ENCODE measurements around the gene KCNMA1.

KCNMA1 gene

DNA sequence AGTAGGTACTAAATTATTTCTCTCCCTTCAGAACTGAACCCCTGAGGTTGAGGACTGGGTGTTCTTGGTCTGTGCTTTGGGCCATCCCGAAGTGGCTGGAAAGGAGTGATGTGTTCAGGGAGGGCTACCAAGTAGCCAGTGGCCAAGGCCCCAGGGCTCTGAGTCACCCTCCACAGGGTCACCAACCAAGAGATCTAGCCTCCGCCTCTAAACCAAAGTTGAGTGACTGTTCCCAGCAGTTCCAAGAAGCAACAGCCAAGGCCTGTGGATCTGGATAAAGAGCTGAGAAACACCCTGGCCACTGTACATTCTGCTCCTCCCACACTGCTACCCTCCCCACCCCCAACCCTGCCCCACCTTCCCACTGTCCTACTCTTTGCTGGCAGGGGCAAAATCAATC is 35.5 kb upstream of the KCNMA1 start:
- TF ChIP-seq, protein P1, sequence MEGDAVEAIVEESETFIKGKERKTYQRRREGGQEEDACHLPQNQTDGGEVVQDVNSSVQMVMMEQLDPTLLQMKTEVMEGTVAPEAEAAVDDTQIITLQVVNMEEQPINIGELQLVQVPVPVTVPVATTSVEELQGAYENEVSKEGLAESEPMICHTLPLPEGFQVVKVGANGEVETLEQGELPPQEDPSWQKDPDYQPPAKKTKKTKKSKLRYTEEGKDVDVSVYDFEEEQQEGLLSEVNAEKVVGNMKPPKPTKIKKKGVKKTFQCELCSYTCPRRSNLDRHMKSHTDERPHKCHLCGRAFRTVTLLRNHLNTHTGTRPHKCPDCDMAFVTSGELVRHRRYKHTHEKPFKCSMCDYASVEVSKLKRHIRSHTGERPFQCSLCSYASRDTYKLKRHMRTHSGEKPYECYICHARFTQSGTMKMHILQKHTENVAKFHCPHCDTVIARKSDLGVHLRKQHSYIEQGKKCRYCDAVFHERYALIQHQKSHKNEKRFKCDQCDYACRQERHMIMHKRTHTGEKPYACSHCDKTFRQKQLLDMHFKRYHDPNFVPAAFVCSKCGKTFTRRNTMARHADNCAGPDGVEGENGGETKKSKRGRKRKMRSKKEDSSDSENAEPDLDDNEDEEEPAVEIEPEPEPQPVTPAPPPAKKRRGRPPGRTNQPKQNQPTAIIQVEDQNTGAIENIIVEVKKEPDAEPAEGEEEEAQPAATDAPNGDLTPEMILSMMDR (conservative IDR thresholded peaks at IDR 0.05; ENCODE audit: low read depth, low read length): no peak
- Histone ChIP-seq H2AFZ (ENCODE audit: low read depth) (no peak overlapping the region), H4K20me1 (ENCODE audit: insufficient read depth) (no peaks in the 10 kb centered on the region), H3K4me3 (IDR thresholded peaks at IDR 0.05; ENCODE audit: insufficient read depth, low read depth, low read length) (no peak overlapping the region), H3K27ac (no peak overlapping the region), H3K4me2 (no peak overlapping the region), H3K79me2 (ENCODE audit: insufficient read depth, low read depth) (no peaks in the 10 kb centered on the region), H3K27me3 (ENCODE audit: insufficient read depth, low read depth) (no peaks in the 10 kb centered on the region), H3K36me3 (ENCODE audit: insufficient read depth) (no peaks in the 10 kb centered on the region), H3K4me1 (ENCODE audit: low read depth, poor library complexity, severe bottlenecking) (no peaks in the 10 kb centered on the region), H3K9ac (no peak overlapping the region)

DNA sequence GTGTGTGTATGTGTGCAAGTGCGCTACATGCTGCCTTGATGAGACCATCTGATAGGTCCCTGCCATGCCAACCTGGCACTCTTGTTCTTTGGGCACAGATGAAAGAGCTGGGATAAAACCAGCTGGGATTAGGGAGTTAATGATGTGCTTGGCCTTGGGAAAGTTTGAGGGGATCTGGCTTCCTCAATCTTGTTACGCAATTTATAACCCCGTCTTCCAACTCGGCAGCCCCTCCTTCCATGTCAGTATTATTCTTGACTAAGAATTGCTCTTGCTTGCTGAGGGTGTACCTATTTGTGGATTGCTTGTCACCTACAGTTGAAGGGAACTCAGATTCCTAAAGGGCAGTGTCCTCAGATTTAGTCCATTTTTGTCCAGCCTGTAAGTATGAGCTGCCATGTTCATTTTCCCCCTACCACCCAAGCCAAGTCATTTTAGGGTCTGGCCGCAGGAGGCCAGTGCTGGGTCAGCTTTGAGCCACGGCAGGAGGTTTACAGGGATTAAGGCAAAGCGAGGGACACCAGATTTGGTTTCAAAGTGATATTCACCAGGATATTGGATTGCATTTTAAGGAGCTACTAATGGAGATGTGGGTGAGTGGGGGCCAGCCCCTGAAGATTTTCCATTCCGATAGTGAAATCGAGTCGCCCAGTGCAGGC is 34.1 kb upstream of the KCNMA1 start:
- no peak overlapping the region for H3K4me3 ChIP-seq (IDR thresholded peaks at IDR 0.05; ENCODE audit: insufficient read depth, low read depth, low read length)
- H2AFZ ChIP-seq (ENCODE audit: low read depth): no peak overlapping the region
- H3K9ac ChIP-seq: no peak overlapping the region
- no peaks in the 10 kb centered on the region for H3K4me1 ChIP-seq (ENCODE audit: low read depth, poor library complexity, severe bottlenecking)
- no peaks in the 10 kb centered on the region for H3K27me3 ChIP-seq (ENCODE audit: insufficient read depth, low read depth)
- H3K27ac ChIP-seq: no peak overlapping the region
- no peak overlapping the region for H3K4me2 ChIP-seq
- H4K20me1 ChIP-seq (ENCODE audit: insufficient read depth): no peaks in the 10 kb centered on the region
- no peaks in the 10 kb centered on the region for H3K36me3 ChIP-seq (ENCODE audit: insufficient read depth)
- TF ChIP-seq, protein P1 (conservative IDR thresholded peaks at IDR 0.05; ENCODE audit: low read depth, low read length): no peak
- H3K79me2 ChIP-seq (ENCODE audit: insufficient read depth, low read depth): no peaks in the 10 kb centered on the region

DNA sequence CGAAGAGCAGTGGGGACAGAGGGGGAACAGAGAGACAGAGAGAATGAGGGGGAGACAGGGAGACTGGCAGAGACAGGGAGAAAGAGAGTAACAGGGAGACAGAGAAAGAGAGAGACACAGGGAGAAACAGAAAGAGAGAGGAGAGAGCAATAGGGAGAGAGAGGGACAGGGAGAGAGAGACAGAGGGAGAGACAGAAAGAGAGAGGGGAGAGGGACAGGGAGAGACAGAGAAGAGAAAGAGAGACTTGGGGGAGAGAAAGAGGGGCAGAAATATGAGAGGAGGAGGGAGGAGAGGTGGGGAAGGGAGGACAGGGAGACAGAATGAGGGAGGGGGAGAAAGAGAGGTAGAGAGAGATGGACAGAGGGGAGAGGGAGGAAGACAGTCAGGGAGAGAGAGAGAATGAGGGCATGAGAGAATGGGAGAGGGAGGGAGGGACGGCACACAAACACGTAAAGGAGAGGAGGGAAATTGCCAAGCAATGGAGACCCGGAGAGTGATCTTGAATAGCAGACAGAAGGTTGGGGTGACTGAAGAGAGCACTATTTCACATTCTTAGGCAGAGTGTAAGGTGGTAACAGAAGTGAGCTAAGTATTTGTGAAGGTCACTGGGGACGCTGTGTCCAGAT is 33.3 kb upstream of the KCNMA1 start:
- no peak overlapping the region for H3K27ac ChIP-seq
- no peak overlapping the region for H3K9ac ChIP-seq
- no peak overlapping the region for H3K4me3 ChIP-seq (IDR thresholded peaks at IDR 0.05; ENCODE audit: insufficient read depth, low read depth, low read length)
- H3K36me3 ChIP-seq (ENCODE audit: insufficient read depth): no peaks in the 10 kb centered on the region
- H3K27me3 ChIP-seq (ENCODE audit: insufficient read depth, low read depth): no peaks in the 10 kb centered on the region
- no peaks in the 10 kb centered on the region for H4K20me1 ChIP-seq (ENCODE audit: insufficient read depth)
- no peaks in the 10 kb centered on the region for H3K79me2 ChIP-seq (ENCODE audit: insufficient read depth, low read depth)
- H3K4me1 ChIP-seq (ENCODE audit: low read depth, poor library complexity, severe bottlenecking): no peaks in the 10 kb centered on the region
- TF ChIP-seq, protein P1 (conservative IDR thresholded peaks at IDR 0.05; ENCODE audit: low read depth, low read length): no peak
- no peak overlapping the region for H2AFZ ChIP-seq (ENCODE audit: low read depth)
- H3K4me2 ChIP-seq: no peak overlapping the region

DNA sequence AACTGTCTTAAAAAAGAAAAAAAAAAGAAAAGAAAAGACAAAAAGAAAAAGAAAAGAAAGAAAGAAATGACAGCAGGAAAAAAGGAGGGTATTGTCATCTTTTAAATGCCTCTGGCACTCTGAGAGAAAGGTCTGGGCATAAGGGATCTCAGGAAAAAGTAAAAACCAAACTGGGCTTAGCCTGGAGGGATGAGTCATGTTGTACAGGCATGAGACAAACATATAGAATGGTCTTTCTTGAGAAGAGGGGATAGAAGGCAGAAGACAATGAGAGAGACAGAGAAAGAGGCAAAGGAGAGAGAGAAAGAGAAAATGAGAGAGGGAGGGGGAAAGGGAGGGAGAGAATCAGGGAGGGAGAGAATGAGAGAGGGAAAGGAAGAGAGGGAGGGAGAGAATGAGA is 32.3 kb upstream of the KCNMA1 start:
- H3K36me3 ChIP-seq (ENCODE audit: insufficient read depth): no peaks in the 10 kb centered on the region
- no peaks in the 10 kb centered on the region for H3K79me2 ChIP-seq (ENCODE audit: insufficient read depth, low read depth)
- H2AFZ ChIP-seq (ENCODE audit: low read depth): no peak overlapping the region
- TF ChIP-seq, protein P1 (conservative IDR thresholded peaks at IDR 0.05; ENCODE audit: low read depth, low read length): no peak
- no peak overlapping the region for H3K4me2 ChIP-seq
- H4K20me1 ChIP-seq (ENCODE audit: insufficient read depth): no peaks in the 10 kb centered on the region
- no peak overlapping the region for H3K9ac ChIP-seq
- no peaks in the 10 kb centered on the region for H3K27me3 ChIP-seq (ENCODE audit: insufficient read depth, low read depth)
- H3K4me1 ChIP-seq (ENCODE audit: low read depth, poor library complexity, severe bottlenecking): no peaks in the 10 kb centered on the region
- H3K4me3 ChIP-seq (IDR thresholded peaks at IDR 0.05; ENCODE audit: insufficient read depth, low read depth, low read length): no peak overlapping the region
- no peak overlapping the region for H3K27ac ChIP-seq

Measured in KMS-11 (cell line).